Esophagus squamous epithelium (tissue), 4 donors: ENCODE data around the gene ZNF746.

ENCODE experiments used
- POLR2A ChIP-seq, 4 donors: fragments of 450-650 bp; IDR thresholded peaks; one replicate each; pipeline ENCODE4 v1.6.1; 2017; ENCODE audit warnings: antibody characterized with exemption in 4 of 4, mild to moderate bottlenecking in 4 of 4, moderate library complexity in 3 of 4
- TF ChIP-seq, protein P1 (sequence below), 6 experiments: fragments of 450-650 bp in 4 of 6; fragments of 200-600 bp in 2 of 6; sonication (generic) in 2 of 6; IDR thresholded peaks; one replicate each; pipeline ENCODE4 v1.5.1; 2016 to 2019; ENCODE audit warnings: antibody characterized with exemption in 6 of 6, mild to moderate bottlenecking in 4 of 6, moderate library complexity in 4 of 6

DNA sequence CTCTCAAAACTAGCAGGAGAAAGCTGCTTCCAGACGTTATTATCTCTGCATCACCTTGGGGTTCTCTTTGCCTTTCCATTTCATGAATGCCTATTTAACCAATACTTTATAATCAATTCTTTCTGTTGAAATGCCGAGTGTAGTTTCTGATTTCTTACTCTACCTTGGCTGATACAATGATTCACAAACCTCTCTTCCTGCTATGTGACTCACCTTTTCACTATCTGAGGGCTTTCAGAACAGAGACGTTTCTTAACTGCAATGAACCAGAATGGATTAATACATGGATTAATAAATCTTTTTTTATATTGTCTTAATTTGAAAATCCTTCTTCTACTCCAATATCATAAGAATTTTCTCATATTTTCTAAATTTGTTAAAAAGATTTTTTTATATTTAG is 46.4 kb upstream of the ZNF746 start:
- TF ChIP-seq, protein P1, sequence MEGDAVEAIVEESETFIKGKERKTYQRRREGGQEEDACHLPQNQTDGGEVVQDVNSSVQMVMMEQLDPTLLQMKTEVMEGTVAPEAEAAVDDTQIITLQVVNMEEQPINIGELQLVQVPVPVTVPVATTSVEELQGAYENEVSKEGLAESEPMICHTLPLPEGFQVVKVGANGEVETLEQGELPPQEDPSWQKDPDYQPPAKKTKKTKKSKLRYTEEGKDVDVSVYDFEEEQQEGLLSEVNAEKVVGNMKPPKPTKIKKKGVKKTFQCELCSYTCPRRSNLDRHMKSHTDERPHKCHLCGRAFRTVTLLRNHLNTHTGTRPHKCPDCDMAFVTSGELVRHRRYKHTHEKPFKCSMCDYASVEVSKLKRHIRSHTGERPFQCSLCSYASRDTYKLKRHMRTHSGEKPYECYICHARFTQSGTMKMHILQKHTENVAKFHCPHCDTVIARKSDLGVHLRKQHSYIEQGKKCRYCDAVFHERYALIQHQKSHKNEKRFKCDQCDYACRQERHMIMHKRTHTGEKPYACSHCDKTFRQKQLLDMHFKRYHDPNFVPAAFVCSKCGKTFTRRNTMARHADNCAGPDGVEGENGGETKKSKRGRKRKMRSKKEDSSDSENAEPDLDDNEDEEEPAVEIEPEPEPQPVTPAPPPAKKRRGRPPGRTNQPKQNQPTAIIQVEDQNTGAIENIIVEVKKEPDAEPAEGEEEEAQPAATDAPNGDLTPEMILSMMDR (IDR thresholded peaks at IDR 0.05) = no peak
- TF ChIP-seq POLR2A (IDR thresholded peaks at IDR 0.05) = no peak
